SK-N-SH (cell line): ENCODE results near the gene TES.

Source experiments
- EP300 ChIP-seq, 2 experiments: IDR thresholded peaks; 2 replicates each; pipeline versions ENCODE4 v1.4.0 to v1.6.1; 2012; ENCODE audit warnings: borderline replicate concordance in 1 of 2, low read depth in 1 of 2, low read length in 1 of 2
- JUND ChIP-seq: IDR thresholded peaks from 2 replicates; pipeline ENCODE4 v1.4.0; 2012
- POLR2AphosphoS5 ChIP-seq: IDR thresholded peaks from 2 replicates; pipeline ENCODE4 v1.6.1; 2012; ENCODE audit warnings: low read depth, low read length
- RCOR1 ChIP-seq: fragments of 150-350 bp; IDR thresholded peaks from 2 replicates; pipeline ENCODE4 v1.6.1; 2017; ENCODE audit warnings: antibody characterized with exemption, low read length
- SMC3 ChIP-seq: IDR thresholded peaks from 2 replicates; pipeline ENCODE4 v1.6.1; 2012; ENCODE audit warnings: low read depth, low read length, improper control_type of control experiment
- TAF1 ChIP-seq: IDR thresholded peaks from 2 replicates; pipeline ENCODE4 v1.6.1; 2012; ENCODE audit warnings: low read depth, mild to moderate bottlenecking, low read length, moderate library complexity, borderline replicate concordance
- TF ChIP-seq, protein P1 (sequence below): IDR thresholded peaks from 2 replicates; pipeline ENCODE4 v1.4.0; 2012; ENCODE audit warnings: low read depth
- TF ChIP-seq, protein P2 (sequence below): fragments of 200-600 bp; sonication (generic); IDR thresholded peaks from 2 replicates; pipeline ENCODE4 v1.6.1; 2017; ENCODE audit warnings: antibody characterized with exemption, mild to moderate bottlenecking, moderate library complexity
- TF ChIP-seq, protein P3 (sequence below): fragments of 150-350 bp; IDR thresholded peaks from 2 replicates; pipeline ENCODE4 v1.6.1; 2017; ENCODE audit warnings: antibody characterized with exemption, low read length, low read depth, borderline replicate concordance

DNA sequence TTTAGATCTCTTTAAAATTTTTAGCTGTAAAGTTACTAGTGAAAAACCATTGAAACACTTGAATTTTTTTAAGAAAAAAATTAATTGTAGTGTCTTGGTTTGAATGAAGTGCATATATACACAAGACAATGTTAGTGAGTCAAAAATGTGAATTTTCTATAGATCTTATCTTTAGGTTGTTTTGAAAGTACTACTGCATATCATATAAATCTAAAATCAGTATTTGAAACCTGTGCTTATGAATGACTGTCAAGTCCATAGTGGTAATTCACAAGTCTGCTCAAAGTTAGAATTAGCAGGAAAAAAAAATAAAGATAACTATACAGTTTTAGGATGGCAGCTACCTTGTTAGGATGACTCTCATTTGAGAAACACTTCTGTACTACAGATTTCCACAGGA lies 25.0 kb downstream of the TES start:
- TF ChIP-seq, protein P1, sequence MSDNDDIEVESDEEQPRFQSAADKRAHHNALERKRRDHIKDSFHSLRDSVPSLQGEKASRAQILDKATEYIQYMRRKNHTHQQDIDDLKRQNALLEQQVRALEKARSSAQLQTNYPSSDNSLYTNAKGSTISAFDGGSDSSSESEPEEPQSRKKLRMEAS = no peak
- TF ChIP-seq TAF1 (no peak), POLR2AphosphoS5 (no peak), EP300 (IDR thresholded peaks at IDR 0.05; ENCODE audit: borderline replicate concordance in 1 of 2, low read depth in 1 of 2, low read length in 1 of 2) (no peak), JUND (no peak), SMC3 (no peak), RCOR1 (no peak)
- TF ChIP-seq, protein P2, sequence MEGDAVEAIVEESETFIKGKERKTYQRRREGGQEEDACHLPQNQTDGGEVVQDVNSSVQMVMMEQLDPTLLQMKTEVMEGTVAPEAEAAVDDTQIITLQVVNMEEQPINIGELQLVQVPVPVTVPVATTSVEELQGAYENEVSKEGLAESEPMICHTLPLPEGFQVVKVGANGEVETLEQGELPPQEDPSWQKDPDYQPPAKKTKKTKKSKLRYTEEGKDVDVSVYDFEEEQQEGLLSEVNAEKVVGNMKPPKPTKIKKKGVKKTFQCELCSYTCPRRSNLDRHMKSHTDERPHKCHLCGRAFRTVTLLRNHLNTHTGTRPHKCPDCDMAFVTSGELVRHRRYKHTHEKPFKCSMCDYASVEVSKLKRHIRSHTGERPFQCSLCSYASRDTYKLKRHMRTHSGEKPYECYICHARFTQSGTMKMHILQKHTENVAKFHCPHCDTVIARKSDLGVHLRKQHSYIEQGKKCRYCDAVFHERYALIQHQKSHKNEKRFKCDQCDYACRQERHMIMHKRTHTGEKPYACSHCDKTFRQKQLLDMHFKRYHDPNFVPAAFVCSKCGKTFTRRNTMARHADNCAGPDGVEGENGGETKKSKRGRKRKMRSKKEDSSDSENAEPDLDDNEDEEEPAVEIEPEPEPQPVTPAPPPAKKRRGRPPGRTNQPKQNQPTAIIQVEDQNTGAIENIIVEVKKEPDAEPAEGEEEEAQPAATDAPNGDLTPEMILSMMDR = no peak
- TF ChIP-seq, protein P3, sequence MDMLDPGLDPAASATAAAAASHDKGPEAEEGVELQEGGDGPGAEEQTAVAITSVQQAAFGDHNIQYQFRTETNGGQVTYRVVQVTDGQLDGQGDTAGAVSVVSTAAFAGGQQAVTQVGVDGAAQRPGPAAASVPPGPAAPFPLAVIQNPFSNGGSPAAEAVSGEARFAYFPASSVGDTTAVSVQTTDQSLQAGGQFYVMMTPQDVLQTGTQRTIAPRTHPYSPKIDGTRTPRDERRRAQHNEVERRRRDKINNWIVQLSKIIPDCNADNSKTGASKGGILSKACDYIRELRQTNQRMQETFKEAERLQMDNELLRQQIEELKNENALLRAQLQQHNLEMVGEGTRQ = no peak
